GM12878 (cell line): ENCODE results near the gene EYS. TPM values are rescaled to one million over a fixed set of nuclear protein-coding genes. Genes with fewer than 3 reads are reported as not detected.

Experiments
- EED ChIP-seq: sonication (generic); IDR thresholded peaks from 2 replicates; pipeline ENCODE4 v1.6.1; 2016; ENCODE audit warnings: antibody characterized with exemption, low read depth
- FOXK2 ChIP-seq: fragments of 450-650 bp; IDR thresholded peaks from 2 replicates; pipeline ENCODE4 v1.6.1; 2017; ENCODE audit warnings: mild to moderate bottlenecking, moderate library complexity
- NBN ChIP-seq: fragments of 450-650 bp; IDR thresholded peaks from 2 replicates; pipeline ENCODE4 v1.6.1; 2016
- NFXL1 ChIP-seq: fragments of 450-650 bp; IDR thresholded peaks from 2 replicates; pipeline ENCODE4 v1.6.1; 2017; ENCODE audit warnings: antibody characterized with exemption, mild to moderate bottlenecking, borderline replicate concordance
- SPI1 ChIP-seq: IDR thresholded peaks from 2 replicates; pipeline ENCODE4 v1.6.1; 2011; ENCODE audit warnings: low read depth, mild to moderate bottlenecking, low read length, moderate library complexity, borderline replicate concordance; ENCODE audit not compliant: insufficient read depth
- polyA plus RNA-seq, 11 experiments: library from polyadenylated mRNA; depleted of rRNA in 4 of 11; unstranded in 6 of 11; stranded (reverse) in 5 of 11; fragments of >200 nt; fragmentation: Nextera tagmentation in 4 of 11; fragmentation: Illumina TruSeq in 1 of 11; extraction: Ambion mirVana in 4 of 11; extraction: Trizol in 1 of 11; gene quantifications; 1 replicate in 1 of 11; 2 replicates in 10 of 11; pipeline versions ENCODE4 v1.2.1 to v1.2.3, GENCODE V29; 2011 to 2016; ENCODE audit warnings: inconsistent platforms in 2 of 11, missing spikeins in 2 of 11, low read depth in 1 of 11
- total RNA-seq, 4 experiments: library from RNA; depleted of rRNA in 3 of 4; stranded (reverse); fragments of >200 nt in 3 of 4; fragmentation: Illumina TruSeq in 1 of 4; extraction: Trizol in 1 of 4; gene quantifications; 2 replicates each; pipeline versions ENCODE4 v1.2.1 to v1.2.3, GENCODE V29; 2013 to 2021
- TF ChIP-seq, protein P1 (sequence below): fragments of 450-650 bp; IDR thresholded peaks from 2 replicates; pipeline ENCODE4 v1.6.1; 2016; ENCODE audit warnings: mild to moderate bottlenecking, moderate library complexity, borderline replicate concordance
- TF ChIP-seq, protein P2 (sequence below): fragments of 450-650 bp; IDR thresholded peaks from 2 replicates; pipeline ENCODE4 v1.6.1; 2017; ENCODE audit warnings: low read depth, mild to moderate bottlenecking, moderate library complexity

EYS gene
- total and polyA plus RNA-seq, 10 of the 15 experiments (the other 5 are each of a cell fraction or from before 2014, with no cell fraction given): under 0.01 to 0.14 (median 0.02) TPM; not detected in 1

GRCh38 chr6:65189236-65189881 lies 517.7 kb downstream of the EYS start (continued):
- TF ChIP-seq FOXK2: no peak
- TF ChIP-seq, protein P1, sequence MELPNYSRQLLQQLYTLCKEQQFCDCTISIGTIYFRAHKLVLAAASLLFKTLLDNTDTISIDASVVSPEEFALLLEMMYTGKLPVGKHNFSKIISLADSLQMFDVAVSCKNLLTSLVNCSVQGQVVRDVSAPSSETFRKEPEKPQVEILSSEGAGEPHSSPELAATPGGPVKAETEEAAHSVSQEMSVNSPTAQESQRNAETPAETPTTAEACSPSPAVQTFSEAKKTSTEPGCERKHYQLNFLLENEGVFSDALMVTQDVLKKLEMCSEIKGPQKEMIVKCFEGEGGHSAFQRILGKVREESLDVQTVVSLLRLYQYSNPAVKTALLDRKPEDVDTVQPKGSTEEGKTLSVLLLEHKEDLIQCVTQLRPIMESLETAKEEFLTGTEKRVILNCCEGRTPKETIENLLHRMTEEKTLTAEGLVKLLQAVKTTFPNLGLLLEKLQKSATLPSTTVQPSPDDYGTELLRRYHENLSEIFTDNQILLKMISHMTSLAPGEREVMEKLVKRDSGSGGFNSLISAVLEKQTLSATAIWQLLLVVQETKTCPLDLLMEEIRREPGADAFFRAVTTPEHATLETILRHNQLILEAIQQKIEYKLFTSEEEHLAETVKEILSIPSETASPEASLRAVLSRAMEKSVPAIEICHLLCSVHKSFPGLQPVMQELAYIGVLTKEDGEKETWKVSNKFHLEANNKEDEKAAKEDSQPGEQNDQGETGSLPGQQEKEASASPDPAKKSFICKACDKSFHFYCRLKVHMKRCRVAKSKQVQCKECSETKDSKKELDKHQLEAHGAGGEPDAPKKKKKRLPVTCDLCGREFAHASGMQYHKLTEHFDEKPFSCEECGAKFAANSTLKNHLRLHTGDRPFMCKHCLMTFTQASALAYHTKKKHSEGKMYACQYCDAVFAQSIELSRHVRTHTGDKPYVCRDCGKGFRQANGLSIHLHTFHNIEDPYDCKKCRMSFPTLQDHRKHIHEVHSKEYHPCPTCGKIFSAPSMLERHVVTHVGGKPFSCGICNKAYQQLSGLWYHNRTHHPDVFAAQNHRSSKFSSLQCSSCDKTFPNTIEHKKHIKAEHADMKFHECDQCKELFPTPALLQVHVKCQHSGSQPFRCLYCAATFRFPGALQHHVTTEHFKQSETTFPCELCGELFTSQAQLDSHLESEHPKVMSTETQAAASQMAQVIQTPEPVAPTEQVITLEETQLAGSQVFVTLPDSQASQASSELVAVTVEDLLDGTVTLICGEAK: no peak
- TF ChIP-seq NBN: no peak
- TF ChIP-seq, protein P2, sequence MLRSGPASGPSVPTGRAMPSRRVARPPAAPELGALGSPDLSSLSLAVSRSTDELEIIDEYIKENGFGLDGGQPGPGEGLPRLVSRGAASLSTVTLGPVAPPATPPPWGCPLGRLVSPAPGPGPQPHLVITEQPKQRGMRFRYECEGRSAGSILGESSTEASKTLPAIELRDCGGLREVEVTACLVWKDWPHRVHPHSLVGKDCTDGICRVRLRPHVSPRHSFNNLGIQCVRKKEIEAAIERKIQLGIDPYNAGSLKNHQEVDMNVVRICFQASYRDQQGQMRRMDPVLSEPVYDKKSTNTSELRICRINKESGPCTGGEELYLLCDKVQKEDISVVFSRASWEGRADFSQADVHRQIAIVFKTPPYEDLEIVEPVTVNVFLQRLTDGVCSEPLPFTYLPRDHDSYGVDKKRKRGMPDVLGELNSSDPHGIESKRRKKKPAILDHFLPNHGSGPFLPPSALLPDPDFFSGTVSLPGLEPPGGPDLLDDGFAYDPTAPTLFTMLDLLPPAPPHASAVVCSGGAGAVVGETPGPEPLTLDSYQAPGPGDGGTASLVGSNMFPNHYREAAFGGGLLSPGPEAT: no peak
- no peak for TF ChIP-seq EED
- TF ChIP-seq NFXL1: no peak
- TF ChIP-seq SPI1: no peak
